HG02938 (cell line): ENCODE results near the gene CACNA1G.

Experiments used
- ATAC-seq: cut with Tn5 transposase; IDR thresholded peaks from one replicate; pipeline ENCODE4 v1.9.1; 2021; ENCODE audit warnings: mild to moderate bottlenecking, moderate library complexity; ENCODE audit not compliant: unreplicated experiment

CACNA1G gene

GRCh38 chr17:50585891-50586290, 25.4 kb downstream of the CACNA1G start:
- ATAC-seq = no peak

- no peak for ATAC-seq
Observed at GRCh38 chr17:50586421-50587247, 26.1 kb downstream of the CACNA1G start.

DNA sequence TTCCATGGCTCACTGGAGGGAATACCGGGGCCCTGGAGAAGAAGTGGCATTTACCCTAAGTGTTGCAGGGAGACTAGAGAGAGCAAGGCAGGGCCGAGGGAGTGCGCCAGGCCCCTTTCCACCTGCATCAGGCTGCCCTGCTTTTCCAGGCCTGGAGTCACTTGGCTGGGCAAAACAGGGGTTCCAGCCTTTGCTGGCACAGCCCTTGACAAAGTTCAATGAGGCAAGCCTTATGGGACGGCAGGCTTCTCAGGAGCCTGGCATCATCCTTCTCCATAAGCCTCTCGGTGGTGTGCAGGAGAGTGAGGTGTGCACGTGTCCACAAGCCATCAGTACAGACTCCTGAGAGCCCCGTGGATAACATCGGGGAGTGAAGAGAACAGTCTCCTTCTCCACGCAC, 27.1 kb downstream of the CACNA1G start:
- ATAC-seq = no peak

DNA sequence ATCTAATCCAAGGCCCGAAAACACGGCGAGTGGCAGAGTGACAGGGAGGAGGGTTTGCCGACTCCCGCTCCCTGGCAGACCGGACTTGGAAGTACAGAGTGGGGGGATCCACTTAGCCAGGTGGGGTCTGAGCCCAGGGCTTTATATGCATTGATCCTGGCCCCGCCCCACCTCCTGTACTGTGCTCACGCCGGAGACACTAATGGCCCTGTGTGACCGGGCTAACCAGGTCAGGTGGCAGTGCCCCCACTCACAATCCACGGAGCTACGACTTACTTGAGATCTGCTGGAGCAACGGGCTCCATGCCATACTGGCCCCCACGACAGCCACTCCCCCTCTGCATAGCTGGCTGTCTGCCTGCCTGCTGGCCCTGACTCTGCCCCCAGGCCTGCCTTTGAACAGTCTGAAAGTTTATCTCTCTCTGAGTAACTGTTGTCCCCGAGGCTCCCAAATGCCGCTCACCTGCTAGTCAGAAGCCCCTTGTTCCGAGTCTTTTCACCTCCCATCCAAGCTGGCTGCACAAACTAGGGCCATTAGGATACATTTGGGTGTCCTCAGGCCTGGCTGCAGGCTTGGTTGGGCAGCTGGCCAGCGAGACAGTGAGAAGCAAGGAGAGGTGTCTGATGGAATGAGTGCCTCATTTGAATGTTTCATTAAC, 28.0 kb downstream of the CACNA1G start:
- no peak for ATAC-seq

- no peak for ATAC-seq
Observed at GRCh38 chr17:50589095-50589705, 28.7 kb downstream of the CACNA1G start.

DNA sequence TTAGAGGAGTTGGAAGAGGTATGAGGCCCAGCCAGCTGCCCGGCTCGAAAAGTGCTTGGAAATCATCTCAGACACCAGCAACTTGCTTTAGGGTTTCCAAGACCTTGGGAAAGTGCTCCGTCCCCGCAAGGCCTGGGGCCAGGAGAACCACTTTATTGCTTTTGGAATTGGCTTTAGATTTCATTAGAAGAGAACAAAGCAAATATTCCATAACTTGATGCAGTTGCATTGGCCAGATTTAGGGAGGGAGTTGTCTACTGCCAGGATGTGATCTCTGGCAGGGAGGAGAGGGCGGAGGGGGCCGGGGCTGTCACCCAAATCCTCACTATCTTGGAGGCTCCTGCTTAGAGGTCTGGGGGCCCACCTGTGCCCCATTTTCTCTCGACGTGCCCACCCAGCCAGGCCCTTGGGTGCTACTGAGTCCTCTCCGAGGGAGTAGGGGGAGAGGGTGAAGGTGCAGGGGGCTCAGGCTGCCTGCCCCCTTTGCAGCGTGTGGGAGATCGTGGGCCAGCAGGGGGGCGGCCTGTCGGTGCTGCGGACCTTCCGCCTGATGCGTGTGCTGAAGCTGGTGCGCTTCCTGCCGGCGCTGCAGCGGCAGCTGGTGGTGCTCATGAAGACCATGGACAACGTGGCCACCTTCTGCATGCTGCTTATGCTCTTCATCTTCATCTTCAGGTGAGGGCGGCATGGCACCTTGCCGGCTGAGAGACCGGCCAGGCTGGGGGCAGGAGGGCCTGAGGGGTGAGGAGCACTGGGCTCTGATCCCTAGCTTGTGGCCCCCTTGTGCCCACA, 30.6 kb downstream of the CACNA1G start:
- ATAC-seq = no peak

- no peak for ATAC-seq
Observed at GRCh38 chr17:50593321-50593720, 32.8 kb downstream of the CACNA1G start.

- ATAC-seq = no peak
Observed at GRCh38 chr17:50594128-50594823, 33.8 kb downstream of the CACNA1G start.

DNA sequence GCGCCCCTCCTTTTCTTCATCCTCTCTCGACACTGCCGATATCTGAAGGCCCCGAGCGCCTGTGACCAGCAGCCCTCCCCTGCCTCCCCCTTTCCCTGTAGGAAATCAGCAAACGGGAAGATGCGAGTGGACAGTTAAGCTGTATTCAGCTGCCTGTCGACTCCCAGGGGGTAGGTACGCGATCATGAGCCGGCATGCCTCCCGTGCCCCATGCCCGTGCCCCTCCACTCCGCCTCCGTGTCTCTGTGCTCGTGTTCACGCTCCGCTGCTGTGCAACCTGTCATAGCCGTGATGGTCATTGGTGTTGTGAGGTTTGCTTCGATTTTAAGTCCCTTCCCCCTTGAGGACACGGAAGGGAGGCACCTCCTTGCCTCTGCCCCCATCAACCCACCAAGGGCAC, 34.4 kb downstream of the CACNA1G start:
- ATAC-seq = no peak

- ATAC-seq = no peak
Observed at GRCh38 chr17:50596191-50597037, 35.9 kb downstream of the CACNA1G start.

DNA sequence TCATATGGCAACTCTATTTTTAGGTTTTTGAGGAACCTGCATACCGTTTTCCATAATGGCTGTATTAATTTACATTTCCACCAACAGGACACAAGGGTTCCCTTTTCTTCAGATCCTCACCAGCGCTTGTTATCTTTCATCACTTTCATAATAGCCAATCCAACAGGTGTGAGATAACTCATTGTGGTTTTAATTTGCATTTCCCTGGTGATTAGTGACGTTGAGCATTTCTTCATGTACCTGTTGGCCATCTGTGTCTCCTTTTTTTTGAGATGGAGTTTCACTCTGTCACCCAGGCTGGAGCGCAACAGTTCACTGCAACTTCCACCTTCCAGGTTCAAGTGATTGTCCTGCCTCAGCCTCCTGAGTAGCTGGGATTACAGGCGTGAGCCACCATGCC, 38.0 kb downstream of the CACNA1G start:
- no peak for ATAC-seq

DNA sequence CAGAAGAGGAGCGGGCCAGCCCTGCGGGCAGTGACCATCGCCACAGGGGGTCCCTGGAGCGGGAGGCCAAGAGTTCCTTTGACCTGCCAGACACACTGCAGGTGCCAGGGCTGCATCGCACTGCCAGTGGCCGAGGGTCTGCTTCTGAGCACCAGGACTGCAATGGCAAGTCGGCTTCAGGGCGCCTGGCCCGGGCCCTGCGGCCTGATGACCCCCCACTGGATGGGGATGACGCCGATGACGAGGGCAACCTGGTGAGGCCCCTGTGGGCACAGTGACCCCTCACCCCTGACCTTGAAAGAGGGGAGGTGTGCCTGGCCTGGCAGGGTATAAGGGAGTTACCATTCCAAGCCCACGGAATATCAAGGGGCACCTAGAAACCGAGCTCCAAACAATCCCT, 39.1 kb downstream of the CACNA1G start:
- ATAC-seq = no peak

- no peak for ATAC-seq
Observed at GRCh38 chr17:50601823-50602375, 41.4 kb downstream of the CACNA1G start.

DNA sequence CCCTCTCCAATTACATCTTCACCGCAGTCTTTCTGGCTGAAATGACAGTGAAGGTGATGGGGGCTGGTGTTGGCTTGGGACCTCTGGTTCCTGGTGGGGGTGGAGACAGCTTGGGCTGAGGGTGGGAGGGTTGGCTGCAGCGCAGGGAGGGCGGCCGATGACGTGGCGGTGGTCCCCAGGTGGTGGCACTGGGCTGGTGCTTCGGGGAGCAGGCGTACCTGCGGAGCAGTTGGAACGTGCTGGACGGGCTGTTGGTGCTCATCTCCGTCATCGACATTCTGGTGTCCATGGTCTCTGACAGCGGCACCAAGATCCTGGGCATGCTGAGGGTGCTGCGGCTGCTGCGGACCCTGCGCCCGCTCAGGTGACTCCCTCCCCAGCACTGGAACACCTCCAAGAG, 42.3 kb downstream of the CACNA1G start:
- ATAC-seq = no peak

GRCh38 chr17:50603340-50603739, 42.8 kb downstream of the CACNA1G start:
- ATAC-seq = no peak

DNA sequence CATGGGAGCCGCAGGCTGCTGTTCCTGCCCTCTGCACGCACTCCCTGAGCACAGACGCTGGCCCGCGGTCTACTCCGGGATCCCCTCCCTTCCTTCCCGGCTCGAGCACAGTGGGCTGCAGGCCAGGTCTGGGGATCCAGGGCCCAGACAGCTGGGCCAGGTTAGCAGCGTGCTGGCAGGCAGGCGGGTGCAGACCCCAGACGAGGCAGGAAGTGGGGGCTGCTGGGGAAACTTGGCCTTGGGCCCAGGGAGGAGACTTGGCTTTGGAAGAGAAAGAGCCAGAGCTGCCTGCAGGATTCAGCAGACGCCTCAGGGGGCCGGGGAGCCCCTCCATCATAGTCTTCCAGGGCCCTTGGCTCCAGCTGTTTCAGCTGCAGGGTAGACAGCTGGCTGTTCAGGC, 44.0 kb downstream of the CACNA1G start:
- ATAC-seq = no peak

- ATAC-seq = no peak
Observed at GRCh38 chr17:50605429-50605828, 44.9 kb downstream of the CACNA1G start.

DNA sequence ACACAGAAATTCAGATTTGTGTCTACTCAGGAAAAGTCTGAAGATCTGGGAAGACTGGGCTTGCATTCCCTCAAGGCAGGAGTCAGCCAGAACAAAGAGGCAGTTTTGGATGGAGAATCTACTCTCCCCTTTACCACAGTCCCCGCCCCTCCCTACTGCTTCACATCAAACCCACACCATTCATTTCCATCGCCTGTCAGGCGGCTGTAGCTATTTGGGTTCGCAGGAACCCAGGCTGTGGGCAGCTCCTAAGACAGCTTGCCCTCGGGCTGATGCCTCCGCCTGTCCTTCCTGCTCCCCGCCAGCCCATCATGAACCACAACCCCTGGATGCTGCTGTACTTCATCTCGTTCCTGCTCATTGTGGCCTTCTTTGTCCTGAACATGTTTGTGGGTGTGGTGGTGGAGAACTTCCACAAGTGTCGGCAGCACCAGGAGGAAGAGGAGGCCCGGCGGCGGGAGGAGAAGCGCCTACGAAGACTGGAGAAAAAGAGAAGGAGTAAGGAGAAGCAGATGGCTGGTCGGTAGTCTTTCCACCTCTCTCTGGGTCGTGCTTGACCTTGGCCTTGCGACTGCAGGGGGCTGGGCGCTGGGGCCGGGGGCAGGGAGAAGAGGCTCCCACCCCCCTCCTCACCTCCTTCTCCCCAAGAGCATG, 47.1 kb downstream of the CACNA1G start:
- no peak for ATAC-seq
